ENCODE data around the gene CFAP20DC.
"Not testable (repeated sequence)": the region's sequence is repeated elsewhere in the genome, so short reads cannot be mapped to it uniquely, and the experiment has no call there.

The CFAP20DC gene

DNA sequence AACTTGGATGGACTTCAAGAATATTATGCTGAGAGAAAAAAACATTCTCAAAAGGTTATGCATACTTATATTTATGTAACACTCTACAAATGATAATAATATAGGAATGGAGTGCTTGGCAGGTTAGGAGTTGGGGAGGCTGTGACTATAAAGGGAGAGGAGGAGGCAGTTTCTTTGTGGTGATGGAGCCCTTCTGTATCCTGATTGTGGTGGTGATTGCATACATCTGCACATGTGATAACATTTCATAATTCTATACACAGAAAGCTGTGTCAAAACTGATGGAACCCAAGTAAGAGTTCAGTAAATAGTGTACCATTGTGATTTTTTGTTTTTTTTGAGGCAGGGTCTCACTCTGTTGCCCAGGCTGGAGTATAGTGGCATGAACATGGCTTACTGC, 351.6 kb downstream of the CFAP20DC start:
- CTCF ChIA-PET, result no interaction called here
- TF ChIP-seq FOXA1 (IDR thresholded peaks at IDR 0.05), result no peak
- TF ChIP-seq NFRKB (IDR thresholded peaks at IDR 0.05), result no peak
- no peak for TF ChIP-seq SUZ12 (IDR thresholded peaks at IDR 0.05)
- TF ChIP-seq, protein P1, sequence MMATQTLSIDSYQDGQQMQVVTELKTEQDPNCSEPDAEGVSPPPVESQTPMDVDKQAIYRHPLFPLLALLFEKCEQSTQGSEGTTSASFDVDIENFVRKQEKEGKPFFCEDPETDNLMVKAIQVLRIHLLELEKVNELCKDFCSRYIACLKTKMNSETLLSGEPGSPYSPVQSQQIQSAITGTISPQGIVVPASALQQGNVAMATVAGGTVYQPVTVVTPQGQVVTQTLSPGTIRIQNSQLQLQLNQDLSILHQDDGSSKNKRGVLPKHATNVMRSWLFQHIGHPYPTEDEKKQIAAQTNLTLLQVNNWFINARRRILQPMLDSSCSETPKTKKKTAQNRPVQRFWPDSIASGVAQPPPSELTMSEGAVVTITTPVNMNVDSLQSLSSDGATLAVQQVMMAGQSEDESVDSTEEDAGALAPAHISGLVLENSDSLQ (IDR thresholded peaks at IDR 0.05), result no peak
- TF ChIP-seq ARNT (IDR thresholded peaks at IDR 0.05), result no peak
- TF ChIP-seq BHLHE40 (IDR thresholded peaks at IDR 0.05; ENCODE audit: borderline replicate concordance), result no peak
- TF ChIP-seq SP1 (IDR thresholded peaks at IDR 0.05), result no peak
- TF ChIP-seq ZNF384 (IDR thresholded peaks at IDR 0.05), result no peak
- no peak for TF ChIP-seq ELF4 (IDR thresholded peaks at IDR 0.05)
- no peak for TF ChIP-seq FOXM1 (IDR thresholded peaks at IDR 0.05; ENCODE audit: borderline replicate concordance)
- TF ChIP-seq L3MBTL2 (conservative IDR thresholded peaks at IDR 0.05), result no peak
- no peak for TF ChIP-seq FOXK2 (IDR thresholded peaks at IDR 0.05)
- no peak for TF ChIP-seq HDGF (IDR thresholded peaks at IDR 0.05; ENCODE audit: borderline replicate concordance)
- no peak for TF ChIP-seq TARDBP (IDR thresholded peaks at IDR 0.05)
- no peak for TF ChIP-seq CTBP1 (IDR thresholded peaks at IDR 0.05; ENCODE audit: borderline replicate concordance)

DNA sequence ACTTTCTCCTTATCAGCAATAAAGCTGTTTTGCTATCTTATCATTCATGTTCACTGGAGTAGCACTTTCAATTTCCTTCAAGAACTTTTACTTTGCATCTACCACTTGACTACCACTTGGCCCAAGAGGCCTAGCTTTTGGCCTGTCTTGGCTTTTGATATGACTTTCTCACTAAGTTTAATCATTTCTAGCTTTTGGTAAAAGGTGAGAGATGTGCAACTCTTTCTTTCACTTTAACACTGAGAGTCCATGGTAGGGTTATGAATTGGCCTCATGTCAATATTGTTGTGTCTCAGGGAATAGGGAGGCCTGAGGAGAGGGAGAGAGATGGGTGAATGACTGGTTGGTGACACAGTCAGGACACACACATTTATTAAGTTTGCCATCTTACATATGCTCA, 352.3 kb downstream of the CFAP20DC start:
- CTCF ChIA-PET, result no interaction called here
- POLR2A ChIA-PET, result no interaction called here
- TF ChIP-seq NFRKB (IDR thresholded peaks at IDR 0.05) (no peak), TARDBP (IDR thresholded peaks at IDR 0.05) (no peak), HDGF (IDR thresholded peaks at IDR 0.05; ENCODE audit: borderline replicate concordance) (no peak), L3MBTL2 (conservative IDR thresholded peaks at IDR 0.05) (no peak), ELF4 (IDR thresholded peaks at IDR 0.05) (no peak), ARNT (IDR thresholded peaks at IDR 0.05) (no peak), LEF1 (IDR thresholded peaks at IDR 0.05; ENCODE audit: borderline replicate concordance) (no peak), FOXK2 (IDR thresholded peaks at IDR 0.05) (no peak), SUZ12 (IDR thresholded peaks at IDR 0.05) (no peak), ZNF384 (IDR thresholded peaks at IDR 0.05) (no peak), FOXM1 (IDR thresholded peaks at IDR 0.05; ENCODE audit: borderline replicate concordance) (no peak), CTBP1 (IDR thresholded peaks at IDR 0.05; ENCODE audit: borderline replicate concordance) (no peak)
- no peak for DNase-seq (ENCODE audit: extremely low spot score)

More for the DNA sequence above, 351.6 kb downstream of the CFAP20DC start:
- POLR2A ChIA-PET, result no interaction called here
- DNase-seq (ENCODE audit: extremely low spot score), result no peak

DNA sequence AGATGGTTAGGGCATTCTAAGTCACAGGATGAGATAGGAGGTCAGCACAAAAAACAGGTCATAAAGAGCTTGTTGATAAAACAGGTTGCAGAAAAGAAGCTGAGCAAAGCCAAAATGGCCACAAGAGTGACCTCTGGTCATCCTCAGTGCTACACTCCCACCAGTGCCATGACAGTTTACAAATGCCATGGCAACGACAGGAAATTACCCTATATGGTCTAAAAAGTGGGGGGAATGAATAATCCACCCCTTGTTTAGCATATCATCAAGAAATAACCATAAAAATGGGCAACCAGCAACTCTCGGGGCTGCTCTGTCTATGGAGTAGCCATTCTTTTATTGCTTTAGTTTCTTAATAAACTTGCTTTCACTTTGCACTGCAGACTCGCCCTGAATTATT, 353.0 kb downstream of the CFAP20DC start:
- CTCF ChIA-PET, result interaction anchor here (0.5 kb wide), 1 partner anchor 405 kb away, joined by 4 read pairs; no protein-coding TSS in a partner anchor
- POLR2A ChIA-PET; DNase-seq (ENCODE audit: extremely low spot score): not testable (repeated sequence)

DNA sequence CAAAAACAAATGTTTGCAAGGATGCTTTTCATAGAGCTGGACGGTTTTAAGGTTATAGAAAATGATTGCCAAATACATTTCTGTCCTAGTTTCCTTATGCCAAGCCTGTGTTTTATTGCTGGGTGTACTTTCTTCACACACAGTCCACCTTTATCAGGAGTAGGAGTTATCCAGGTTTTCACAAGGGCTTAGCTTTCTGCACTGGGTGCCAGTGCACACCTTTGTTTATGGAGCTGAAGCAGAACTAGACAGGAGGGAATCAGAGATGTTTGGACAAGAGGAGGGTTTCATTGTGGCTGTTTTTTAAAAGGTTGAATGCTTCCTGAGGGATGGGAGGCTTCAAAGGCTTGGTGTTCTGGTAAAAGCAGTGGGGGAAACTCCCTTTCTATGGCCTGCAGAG, 353.7 kb downstream of the CFAP20DC start:
- POLR2A ChIA-PET, result no interaction called here
- TF ChIP-seq BHLHE40 (IDR thresholded peaks at IDR 0.05; ENCODE audit: borderline replicate concordance) (no peak), LEF1 (IDR thresholded peaks at IDR 0.05; ENCODE audit: borderline replicate concordance) (no peak), TARDBP (IDR thresholded peaks at IDR 0.05) (no peak), SP1 (IDR thresholded peaks at IDR 0.05) (no peak), L3MBTL2 (conservative IDR thresholded peaks at IDR 0.05) (no peak)
- TF ChIP-seq, protein P1 (IDR thresholded peaks at IDR 0.05), result no peak
- CTCF ChIA-PET, result interaction anchor here (0.5 to 0.8 kb wide), 2 partner anchors 10 to 406 kb away, joined by 3 to 4 read pairs; no protein-coding TSS in a partner anchor
- DNase-seq (ENCODE audit: extremely low spot score), result no peak

DNA sequence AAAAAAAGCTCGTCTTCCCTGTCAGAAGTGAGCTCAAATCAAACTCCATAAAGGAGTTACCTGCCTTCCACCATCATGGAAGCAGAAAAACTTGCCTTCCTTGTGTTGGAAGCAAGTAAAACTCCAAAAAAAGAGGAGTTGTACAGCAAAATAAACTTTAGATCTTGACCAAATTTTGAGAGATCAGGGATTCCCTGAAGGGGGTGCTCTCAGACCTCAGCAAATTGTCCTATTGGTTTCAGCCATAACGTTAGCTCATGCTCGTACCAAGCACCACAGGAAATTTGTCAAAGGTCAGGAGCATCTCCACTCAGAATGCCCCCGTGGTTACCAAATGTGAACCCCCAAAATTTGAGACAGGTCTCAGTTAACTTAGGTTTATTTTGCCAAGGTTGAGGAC, 354.5 kb downstream of the CFAP20DC start:
- POLR2A ChIA-PET, result interaction anchor here (1.2 kb wide), 1 partner anchor 262 kb away, joined by 3 read pairs; the partner anchor contains the start of gene PDHB
- DNase-seq (ENCODE audit: extremely low spot score); CTCF ChIA-PET: not testable (repeated sequence)

DNA sequence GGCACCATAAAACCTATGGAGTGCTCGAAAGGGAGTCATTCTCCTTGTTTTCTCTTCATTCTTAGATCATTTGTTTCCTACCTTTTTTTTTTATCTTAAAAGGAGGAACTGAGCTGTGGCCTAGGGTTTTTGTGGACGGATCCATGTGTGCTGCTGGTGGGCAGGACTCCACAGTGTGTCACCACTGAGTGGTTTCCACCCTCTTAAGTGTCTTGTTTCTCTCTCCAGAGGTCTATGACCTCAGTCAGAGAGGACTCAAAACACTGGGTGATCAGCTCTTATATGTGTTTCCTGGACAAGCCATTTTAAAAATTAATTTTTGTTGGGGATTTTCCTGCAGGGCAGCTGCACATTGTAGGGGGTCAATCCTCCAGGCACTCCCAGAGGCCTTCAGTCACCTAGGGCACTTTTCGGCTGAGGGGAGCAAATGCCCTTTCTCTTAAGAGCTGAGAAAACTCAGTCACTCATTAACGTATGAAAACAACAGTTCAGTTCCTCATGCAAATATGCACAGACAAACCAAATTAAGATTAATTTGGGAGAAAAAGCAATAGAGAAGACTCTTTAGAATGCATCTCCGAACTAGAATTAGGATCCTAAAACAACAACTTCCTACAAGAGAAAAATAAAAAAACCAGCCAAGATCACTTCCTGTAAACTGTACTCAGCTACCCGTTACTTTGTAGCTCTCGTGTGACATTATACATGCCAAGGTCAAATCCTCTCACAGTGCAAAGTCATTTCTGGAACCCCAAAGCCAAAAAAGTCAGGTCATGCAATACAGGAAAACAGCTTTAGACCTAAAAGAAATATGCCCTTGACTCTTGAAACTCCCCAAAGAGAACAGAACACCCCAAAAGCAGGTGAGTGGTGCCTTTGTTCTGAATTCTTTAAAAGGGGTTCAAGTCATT, 355.6 kb downstream of the CFAP20DC start:
- POLR2A ChIA-PET, result interaction anchor here (1.2 kb wide), 1 partner anchor 261 kb away, joined by 3 read pairs; the partner anchor contains the start of gene PDHB
- DNase-seq (ENCODE audit: extremely low spot score), result no peak
- CTCF ChIA-PET, result no interaction called here
- TF ChIP-seq LEF1 (IDR thresholded peaks at IDR 0.05; ENCODE audit: borderline replicate concordance), result no peak
- no peak for TF ChIP-seq ELF4 (IDR thresholded peaks at IDR 0.05)
- TF ChIP-seq FOXM1 (IDR thresholded peaks at IDR 0.05; ENCODE audit: borderline replicate concordance), result no peak
- no peak for TF ChIP-seq SUZ12 (IDR thresholded peaks at IDR 0.05)
- no peak for TF ChIP-seq ZNF384 (IDR thresholded peaks at IDR 0.05)
- no peak for TF ChIP-seq FOXA1 (IDR thresholded peaks at IDR 0.05)
- no peak for TF ChIP-seq SP1 (IDR thresholded peaks at IDR 0.05)
- no peak for TF ChIP-seq NFRKB (IDR thresholded peaks at IDR 0.05)
- no peak for TF ChIP-seq FOXK2 (IDR thresholded peaks at IDR 0.05)
- TF ChIP-seq CTBP1 (IDR thresholded peaks at IDR 0.05; ENCODE audit: borderline replicate concordance), result no peak
- no peak for TF ChIP-seq ARNT (IDR thresholded peaks at IDR 0.05)

DNA sequence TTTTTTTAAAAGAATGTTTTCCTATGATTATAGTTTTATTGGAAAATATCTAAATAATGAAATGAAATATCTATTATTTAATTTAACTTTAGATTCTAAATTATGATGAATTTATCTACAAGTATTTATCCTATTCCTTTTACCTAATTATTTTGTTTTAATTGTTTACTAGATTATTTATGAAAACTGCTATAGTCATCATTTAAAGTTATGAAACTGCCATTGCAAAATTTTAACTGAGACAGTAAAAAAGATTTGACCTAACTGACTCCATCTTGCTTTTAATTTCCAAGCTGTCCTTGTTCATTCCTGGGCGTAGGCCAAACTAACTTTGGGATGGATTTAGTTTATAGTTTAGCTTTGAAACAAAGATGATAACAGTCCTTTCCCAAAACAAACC, 357.3 kb downstream of the CFAP20DC start:
- ChIA-PET POLR2A (no interaction called here), CTCF (no interaction called here)
- no peak for TF ChIP-seq LEF1 (IDR thresholded peaks at IDR 0.05; ENCODE audit: borderline replicate concordance)
- TF ChIP-seq ELF4 (IDR thresholded peaks at IDR 0.05), result no peak
- TF ChIP-seq BHLHE40 (IDR thresholded peaks at IDR 0.05; ENCODE audit: borderline replicate concordance), result no peak
- no peak for TF ChIP-seq TARDBP (IDR thresholded peaks at IDR 0.05)
- TF ChIP-seq HDGF (IDR thresholded peaks at IDR 0.05; ENCODE audit: borderline replicate concordance), result no peak
- TF ChIP-seq ARNT (IDR thresholded peaks at IDR 0.05), result no peak
- TF ChIP-seq, protein P1 (IDR thresholded peaks at IDR 0.05), result no peak
- DNase-seq (ENCODE audit: extremely low spot score), result no peak
